Ovary (tissue), 10 donors: ENCODE results near the gene NCOA5. TPM values are rescaled to one million over a fixed set of nuclear protein-coding genes. Genes with fewer than 3 reads are reported as not detected.
A peak's percentile ranks its signal among the peaks of the same experiment; 100 is the strongest.

Source experiments
- DNase-seq, 5 donors: peaks; one replicate each; pipeline ENCODE4 v3.0.0-alpha.2; 2019 to 2020
- H3K27ac ChIP-seq, 2 donors: fragments of 200-600 bp; one replicate each; pipeline versions ENCODE4 v1.5.1 to v1.8.0; 2019 to 2022
- H3K27me3 ChIP-seq: fragments of 200-600 bp; one replicate; pipeline ENCODE4 v1.8.0; 2022
- H3K36me3 ChIP-seq: fragments of 200-600 bp; sonication (generic); one replicate; pipeline ENCODE4 v1.5.1; 2019
- H3K4me1 ChIP-seq: one replicate; pipeline ENCODE4 v1.8.1; 2013; ENCODE audit warnings: mild to moderate bottlenecking, moderate library complexity; ENCODE audit not compliant: insufficient read depth
- H3K4me3 ChIP-seq: fragments of 200-600 bp; sonication (generic); one replicate; pipeline ENCODE4 v1.5.1; 2017
- H3K9me3 ChIP-seq, 2 donors: fragments of 200-600 bp in 1 of 2; sonication (generic) in 1 of 2; one replicate each; pipeline versions ENCODE4 v1.5.1 to v1.8.1; 2013 to 2019; ENCODE audit warnings: mild to moderate bottlenecking in 1 of 2, moderate library complexity in 1 of 2
- CTCF ChIP-seq, 3 donors: fragments of 450-650 bp in 2 of 3; fragments of 200-600 bp in 1 of 3; IDR thresholded peaks; one replicate each; pipeline versions ENCODE4 v1.5.1 to v1.8.0; 2016 to 2022; ENCODE audit warnings: antibody characterized with exemption in 3 of 3, mild to moderate bottlenecking in 1 of 3
- EP300 ChIP-seq: sonication (generic); formaldehyde crosslinking; IDR thresholded peaks from one replicate; pipeline ENCODE4 v1.6.1; 2017; ENCODE audit warnings: antibody characterized with exemption
- POLR2A ChIP-seq: fragments of 450-650 bp; IDR thresholded peaks from one replicate; pipeline ENCODE4 v1.6.1; 2017; ENCODE audit warnings: antibody characterized with exemption, mild to moderate bottlenecking, moderate library complexity
- WGBS, 3 donors: extraction: QIAGEN DNeasy Blood & Tissue Kit in 1 of 3; methylation state at CpG; one replicate each; pipeline versions ENCODE4 v1.1.5 to v1.1.7; 2013 to 2017; 5-methylcytosine and 5-hydroxymethylcytosine counted together
- intact Hi-C, 4 donors: fragments of 100-400 bp; cut with DNase I; formaldehyde crosslinking; loops; one replicate each; pipeline versions ENCODE4 v1.11.0 to v1.15.1; 2022 to 2023
- long read RNA-seq, 3 donors: library from polyadenylated mRNA in 2 of 3; unstranded in 2 of 3; transcript quantifications; one replicate each; pipeline ENCODE4 v2.0.0 and lab custom pipeline, GENCODE V29; 2021 to 2026
- polyA plus RNA-seq, 2 donors: library from polyadenylated mRNA; stranded (reverse); fragments of 200-250 nt in 1 of 2; fragments of 350-450 nt in 1 of 2; fragmentation: Illumina TruSeq in 1 of 2; extraction: RNeasy Lipid Tissue Mini Kit (QIAGEN cat#74804) in 1 of 2; gene quantifications; one replicate each; pipeline ENCODE4 v1.2.3, GENCODE V29; 2013 to 2014
- total RNA-seq, 7 donors: library from RNA; depleted of rRNA in 2 of 7; stranded (reverse); fragments of >200 nt in 2 of 7; fragmentation: NEBNext Ultra II Directional in 3 of 7; extraction: Animal tissue kit (Norgen Biotek cat#: 25700) in 3 of 7; gene quantifications; one replicate each; pipeline versions ENCODE4 v1.1.0 to v1.2.4, GENCODE V29; 2016 to 2023
- donor health status: DM: no; HTN: no; CAD: no; lungs with moderate emphysema.
- donor health status: DM: no; HTN: no; CAD: no.
- donor health status: Bipolar disorder and iron deficiency.
- donor health status: DM: yes; HTN: yes; CAD: no.
- donor health status: DM: no; HTN: no; CAD: no.
- donor health status: DM: yes; HTN: yes; CAD: no.

Gene NCOA5
- total RNA-seq (10 to 100 TPM; 27.6 to 51.1 (median 37.4) TPM), polyA plus RNA-seq (10 to 100 TPM; 27.9 to 35.6 TPM)
- long read RNA-seq, donor 1, transcript NCOA5-201 (8 exons, 3,220 nt): major isoform, 14 of 50 reads
- long read RNA-seq, donor 1, partial matches to known transcripts: 22 of 50 reads
- long read RNA-seq, donor 1, other reads (novel, unspliced or antisense): 14 of 50 reads
- long read RNA-seq, donor 2, transcript NCOA5-201 (8 exons, 3,220 nt): major isoform, 14 of 20 reads
- long read RNA-seq, donor 2, partial matches to known transcripts: 6 of 20 reads
- long read RNA-seq, donor 2, other reads (novel, unspliced or antisense): 0 of 20 reads
- long read RNA-seq, donor 3, transcript NCOA5-201 (8 exons, 3,220 nt): major isoform, 21 of 69 reads
- long read RNA-seq, donor 3, partial matches to known transcripts: 23 of 69 reads
- long read RNA-seq, donor 3, other reads (novel, unspliced or antisense): 25 of 69 reads

- Histone ChIP-seq H3K36me3 (no peaks in the 10 kb centered on the region), H3K27ac (peak within 1 kb of the TSS; percentile 89 to 99), H3K4me1 (peaks cover 11% of the 10 kb centered on the region), H3K9me3 (no peaks in the 10 kb centered on the region), H3K27me3 (no peaks in the 10 kb centered on the region), H3K4me3 (peak within 1 kb of the TSS; percentile 94)
- 0% methylated on average over 74 to 100 of the region's 100 CpGs for WGBS, 3 donors
- peak in 2 of 3 donors; percentile 60 to 72 for TF ChIP-seq CTCF (IDR thresholded peaks at IDR 0.05)
- peak; percentile 98 for TF ChIP-seq POLR2A
- no peak for TF ChIP-seq EP300
- intact Hi-C loops: loop anchor here (5.0 to 10.0 kb wide), 5 partner anchors 77 to 295 kb away; partner anchors contain the start of genes CTSA (in 1 of the 4), DNTTIP1 (in 1 of the 4), NEURL2 (in 1 of the 4) and WFDC3 (in 1 of the 4)
- DNase-seq: peak; percentile 95 to 98 (median 96)
Observed at GRCh38 chr20:46089417-46090388, at the start of gene NCOA5. Gene NCOA5 (minus strand): TSS chr20:46089962. CDS start chr20:46079424, 10,538 bp downstream.

GRCh38 chr20:46139266-46139889 lies 49.6 kb upstream of the NCOA5 start:
- intact Hi-C loops: loop anchor here in 2 of 4 donors (5.0 to 10.0 kb wide), 2 partner anchors 165 to 208 kb away; partner anchors contain the start of gene CDH22 (in 1 of the 2)
- DNase-seq: peak in 1 of 5 donors; percentile 61
- 11 to 17% (median 12%) methylated on average over 8 of the region's 8 CpGs for WGBS, 3 donors
- Histone ChIP-seq H3K4me3 (no peak overlapping the region), H3K4me1 (no peaks in the 10 kb centered on the region), H3K9me3 (no peaks in the 10 kb centered on the region), H3K27ac (no peak overlapping the region), H3K27me3 (no peaks in the 10 kb centered on the region), H3K36me3 (no peaks in the 10 kb centered on the region)
- TF ChIP-seq POLR2A: no peak
- no peak for TF ChIP-seq CTCF (IDR thresholded peaks at IDR 0.05)
- TF ChIP-seq EP300: no peak

GRCh38 chr20:46137816-46138215 lies 48.1 kb upstream of the NCOA5 start:
- H3K4me1 ChIP-seq: peaks cover 2% of the 10 kb centered on the region
- no peak for DNase-seq
- H3K27me3 ChIP-seq: no peaks in the 10 kb centered on the region
- H3K27ac ChIP-seq: no peak overlapping the region
- no peak overlapping the region for H3K4me3 ChIP-seq
- WGBS, 3 donors: 79 to 82% (median 81%) methylated on average over 5 of the region's 5 CpGs
- TF ChIP-seq CTCF (IDR thresholded peaks at IDR 0.05): no peak
- TF ChIP-seq EP300: no peak
- no peak for TF ChIP-seq POLR2A
- H3K9me3 ChIP-seq: no peaks in the 10 kb centered on the region
- intact Hi-C loops: loop anchor here in 2 of 4 donors (5.0 to 10.0 kb wide), 2 partner anchors 167 to 209 kb away; partner anchors contain the start of gene CDH22 (in 1 of the 2)
- no peaks in the 10 kb centered on the region for H3K36me3 ChIP-seq
